ENCODE results near the gene GALNT2.

GALNT2 gene

DNA sequence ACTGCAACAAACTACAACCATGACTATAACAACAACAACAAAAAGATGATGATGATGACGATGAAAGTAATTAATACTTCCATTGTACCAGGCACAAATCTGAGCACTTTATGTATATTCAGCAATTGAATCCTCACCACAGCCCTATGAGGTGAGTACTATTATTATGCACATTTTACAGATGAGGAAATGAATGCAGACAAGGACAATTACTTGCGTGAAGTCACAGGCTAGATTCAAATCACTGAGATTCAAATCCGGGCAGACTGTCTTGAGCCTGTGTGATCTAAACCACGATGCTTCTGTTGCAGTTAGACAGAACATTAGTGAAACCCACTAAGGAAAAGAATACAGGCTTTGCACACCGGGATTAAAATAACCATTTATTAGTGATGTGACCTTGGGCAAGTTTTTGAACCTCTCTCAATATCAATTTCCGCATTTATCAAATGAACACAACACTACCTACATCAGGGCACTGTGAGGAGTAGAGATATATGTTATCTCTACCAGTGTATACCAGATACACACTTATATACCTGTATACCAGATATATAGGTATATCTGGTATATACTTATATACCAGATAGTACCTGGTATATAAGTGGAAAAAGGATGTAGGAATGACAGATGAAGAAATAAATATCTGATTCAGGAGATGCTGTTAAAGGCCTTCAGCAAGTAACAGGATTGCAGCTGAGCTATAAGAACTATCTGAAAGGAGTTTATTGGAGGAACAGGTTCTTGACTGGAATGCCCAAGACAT, 34.3 kb upstream of the GALNT2 start:
- Histone ChIP-seq H3K36me3 (ENCODE audit: control insufficient read depth in 2 of 2, insufficient read depth in 2 of 2, low read length in 2 of 2) (no peaks in the 10 kb centered on the region), H3K4me3 (ENCODE audit: low read length in 2 of 2) (no peak overlapping the region), H3K4me1 (ENCODE audit: control insufficient read depth, insufficient read depth, low read length) (no peaks in the 10 kb centered on the region), H3K9ac (ENCODE audit: low read length in 2 of 2) (no peak overlapping the region), H3K27ac (ENCODE audit: low read length) (no peak overlapping the region), H3K27me3 (ENCODE audit: control insufficient read depth in 1 of 2, insufficient read depth in 2 of 2, low read length in 2 of 2) (no peaks in the 10 kb centered on the region), H3K9me3 (ENCODE audit: control insufficient read depth in 2 of 2, low read length in 2 of 2) (no peaks in the 10 kb centered on the region)

DNA sequence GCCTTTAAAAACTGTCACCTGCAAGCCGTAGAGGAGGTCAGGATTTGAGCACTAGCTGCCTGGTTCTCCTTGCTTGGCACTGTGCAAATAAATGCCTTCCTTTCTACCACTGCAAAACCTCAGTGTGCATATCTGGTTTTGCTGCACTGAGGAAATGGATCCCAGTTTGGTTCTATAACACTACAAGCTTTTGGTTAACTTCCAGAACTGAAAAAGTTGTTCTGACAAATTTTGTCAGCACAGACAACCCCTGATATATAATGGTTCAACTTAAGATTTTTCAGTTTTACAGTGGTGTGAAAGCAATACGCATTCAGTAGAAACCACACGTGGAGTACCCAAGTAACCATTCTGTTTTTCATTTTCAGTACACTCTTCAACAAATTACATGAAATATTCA, 29.8 kb upstream of the GALNT2 start:
- no peak overlapping the region for H3K4me3 ChIP-seq (ENCODE audit: low read length in 2 of 2)
- H3K9ac ChIP-seq (ENCODE audit: low read length in 2 of 2), result no peak overlapping the region
- H3K36me3 ChIP-seq (ENCODE audit: control insufficient read depth in 2 of 2, insufficient read depth in 2 of 2, low read length in 2 of 2), result no peaks in the 10 kb centered on the region
- H3K27me3 ChIP-seq (ENCODE audit: control insufficient read depth in 1 of 2, insufficient read depth in 2 of 2, low read length in 2 of 2), result no peaks in the 10 kb centered on the region
- H3K27ac ChIP-seq (ENCODE audit: low read length), result no peak overlapping the region
- no peaks in the 10 kb centered on the region for H3K4me1 ChIP-seq (ENCODE audit: control insufficient read depth, insufficient read depth, low read length)
- no peaks in the 10 kb centered on the region for H3K9me3 ChIP-seq (ENCODE audit: control insufficient read depth in 2 of 2, low read length in 2 of 2)

DNA sequence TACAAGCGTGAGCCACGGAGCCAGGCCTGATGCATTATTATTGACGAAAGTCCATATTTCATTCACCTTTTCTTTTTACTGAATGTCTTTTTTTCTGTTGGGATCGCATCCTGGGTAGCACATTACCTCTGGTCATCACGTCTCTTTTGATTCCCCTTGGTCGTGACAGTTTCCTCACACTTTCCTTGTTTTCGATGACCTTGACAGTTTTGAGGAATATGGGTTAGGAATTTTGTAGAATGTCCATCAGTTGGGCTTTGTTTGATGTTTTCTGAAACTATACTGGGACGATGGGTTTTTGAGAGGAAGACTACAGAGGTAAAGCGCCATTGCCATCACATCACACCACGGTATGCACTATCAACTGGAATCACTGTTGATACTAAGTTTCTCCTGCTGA, 26.6 kb upstream of the GALNT2 start:
- Histone ChIP-seq H3K27ac (ENCODE audit: low read length) (no peak overlapping the region), H3K4me1 (ENCODE audit: control insufficient read depth, insufficient read depth, low read length) (no peaks in the 10 kb centered on the region), H3K9ac (ENCODE audit: low read length in 2 of 2) (no peak overlapping the region), H3K36me3 (ENCODE audit: control insufficient read depth in 2 of 2, insufficient read depth in 2 of 2, low read length in 2 of 2) (no peaks in the 10 kb centered on the region), H3K9me3 (ENCODE audit: control insufficient read depth in 2 of 2, low read length in 2 of 2) (no peaks in the 10 kb centered on the region), H3K4me3 (ENCODE audit: low read length in 2 of 2) (no peak overlapping the region), H3K27me3 (ENCODE audit: control insufficient read depth in 1 of 2, insufficient read depth in 2 of 2, low read length in 2 of 2) (no peaks in the 10 kb centered on the region)

DNA sequence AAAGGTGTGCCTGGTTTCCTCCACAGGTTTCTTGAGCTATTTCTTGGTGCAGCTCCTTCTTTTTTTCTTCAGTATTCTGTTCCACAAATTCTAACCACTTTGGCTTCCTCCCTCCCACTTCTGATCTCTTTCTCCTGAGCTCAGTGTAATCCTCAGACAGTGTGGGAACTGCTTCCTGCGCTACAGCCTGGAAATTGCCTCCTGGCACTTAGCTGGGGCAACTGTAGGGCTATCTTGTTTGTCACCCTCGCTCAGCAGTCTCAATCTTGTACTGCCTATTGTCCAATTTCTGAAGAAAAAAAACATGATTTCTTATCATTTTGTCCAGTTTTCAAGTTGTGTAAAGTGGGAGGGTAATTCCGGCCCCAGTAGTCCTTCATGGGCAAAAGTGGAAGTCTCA, 24.0 kb upstream of the GALNT2 start:
- H3K9me3 ChIP-seq (ENCODE audit: control insufficient read depth in 2 of 2, low read length in 2 of 2), result no peaks in the 10 kb centered on the region
- H3K9ac ChIP-seq (ENCODE audit: low read length in 2 of 2), result no peak overlapping the region

GRCh38 chr1:230044729-230045128, 22.3 kb upstream of the GALNT2 start:
- Histone ChIP-seq H3K27me3 (ENCODE audit: control insufficient read depth in 1 of 2, insufficient read depth in 2 of 2, low read length in 2 of 2) (no peaks in the 10 kb centered on the region), H3K9me3 (ENCODE audit: control insufficient read depth in 2 of 2, low read length in 2 of 2) (no peaks in the 10 kb centered on the region), H3K27ac (ENCODE audit: low read length) (no peak overlapping the region), H3K36me3 (ENCODE audit: control insufficient read depth in 2 of 2, insufficient read depth in 2 of 2, low read length in 2 of 2) (no peaks in the 10 kb centered on the region), H3K4me1 (ENCODE audit: control insufficient read depth, insufficient read depth, low read length) (no peaks in the 10 kb centered on the region), H3K4me3 (ENCODE audit: low read length in 2 of 2) (no peak overlapping the region), H3K9ac (ENCODE audit: low read length in 2 of 2) (no peak overlapping the region)

More for the DNA sequence above, 24.0 kb upstream of the GALNT2 start:
- Histone ChIP-seq H3K27ac (ENCODE audit: low read length) (no peak overlapping the region), H3K4me1 (ENCODE audit: control insufficient read depth, insufficient read depth, low read length) (no peaks in the 10 kb centered on the region), H3K27me3 (ENCODE audit: control insufficient read depth in 1 of 2, insufficient read depth in 2 of 2, low read length in 2 of 2) (no peaks in the 10 kb centered on the region), H3K4me3 (ENCODE audit: low read length in 2 of 2) (no peak overlapping the region), H3K36me3 (ENCODE audit: control insufficient read depth in 2 of 2, insufficient read depth in 2 of 2, low read length in 2 of 2) (no peaks in the 10 kb centered on the region)

DNA sequence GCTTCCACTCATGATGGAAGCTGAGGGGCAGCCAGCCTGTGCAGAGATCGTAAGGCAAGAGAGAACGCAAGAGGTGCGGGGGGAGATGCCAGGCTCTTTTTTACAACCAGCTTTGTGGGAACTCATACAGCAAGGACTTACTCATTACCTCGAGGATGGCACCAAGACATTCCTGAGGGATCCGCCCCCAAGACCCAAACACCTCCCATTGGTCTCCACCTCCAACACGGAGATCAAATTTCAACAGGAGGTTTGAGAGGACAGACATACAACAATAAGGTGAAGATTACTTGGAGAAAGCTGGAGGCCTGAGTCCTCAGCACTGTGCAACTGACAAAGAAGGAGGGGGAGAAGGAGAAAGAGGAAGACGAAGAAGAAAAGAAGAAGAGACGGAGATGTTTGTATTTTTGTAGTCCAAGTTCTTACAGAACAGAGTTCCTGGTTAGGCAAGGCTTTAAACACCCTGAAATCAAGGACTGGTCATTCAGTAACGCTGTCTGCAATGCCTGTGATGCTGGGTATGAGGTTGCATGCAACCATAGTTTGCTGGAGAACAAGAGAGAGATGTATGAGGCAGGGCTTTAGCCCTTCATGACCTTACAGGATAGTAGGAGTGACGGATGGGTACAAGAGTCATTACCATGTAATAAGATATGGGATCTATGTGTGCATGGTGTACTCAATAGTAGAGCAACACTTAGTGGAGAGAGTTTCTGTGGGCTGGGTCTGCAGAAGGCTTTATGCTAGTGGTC, 19.7 kb upstream of the GALNT2 start:
- no peaks in the 10 kb centered on the region for H3K9me3 ChIP-seq (ENCODE audit: control insufficient read depth in 2 of 2, low read length in 2 of 2)
- H3K36me3 ChIP-seq (ENCODE audit: control insufficient read depth in 2 of 2, insufficient read depth in 2 of 2, low read length in 2 of 2), result no peaks in the 10 kb centered on the region
- no peak overlapping the region for H3K27ac ChIP-seq (ENCODE audit: low read length)
- H3K9ac ChIP-seq (ENCODE audit: low read length in 2 of 2), result no peak overlapping the region
- peaks cover 0 to 2% of the 10 kb centered on the region in 2 donors for H3K27me3 ChIP-seq (ENCODE audit: control insufficient read depth in 1 of 2, insufficient read depth in 2 of 2, low read length in 2 of 2)
- H3K4me3 ChIP-seq (ENCODE audit: low read length in 2 of 2), result no peak overlapping the region
- no peaks in the 10 kb centered on the region for H3K4me1 ChIP-seq (ENCODE audit: control insufficient read depth, insufficient read depth, low read length)

DNA sequence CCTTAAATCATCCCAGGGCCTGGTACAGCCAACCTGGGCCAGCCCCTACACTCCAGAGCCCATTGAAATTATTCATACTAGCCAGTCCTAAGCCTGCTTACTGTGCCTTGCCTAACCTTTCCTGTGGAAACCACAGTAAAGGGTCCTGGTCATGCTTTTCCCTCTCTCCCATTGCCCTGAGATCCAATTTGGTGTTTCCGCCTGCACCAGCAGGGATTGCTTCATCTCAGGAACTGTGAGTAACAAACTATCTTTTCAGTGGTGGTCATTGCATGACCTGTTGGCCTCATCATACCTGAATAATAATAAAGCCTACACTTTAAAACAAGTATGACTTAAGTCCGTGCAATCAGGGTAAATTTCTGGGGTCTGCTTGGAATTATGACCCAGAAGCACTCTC, 18.7 kb upstream of the GALNT2 start:
- Histone ChIP-seq H3K27ac (ENCODE audit: low read length) (no peak overlapping the region), H3K9ac (ENCODE audit: low read length in 2 of 2) (no peak overlapping the region), H3K9me3 (ENCODE audit: control insufficient read depth in 2 of 2, low read length in 2 of 2) (no peaks in the 10 kb centered on the region)

DNA sequence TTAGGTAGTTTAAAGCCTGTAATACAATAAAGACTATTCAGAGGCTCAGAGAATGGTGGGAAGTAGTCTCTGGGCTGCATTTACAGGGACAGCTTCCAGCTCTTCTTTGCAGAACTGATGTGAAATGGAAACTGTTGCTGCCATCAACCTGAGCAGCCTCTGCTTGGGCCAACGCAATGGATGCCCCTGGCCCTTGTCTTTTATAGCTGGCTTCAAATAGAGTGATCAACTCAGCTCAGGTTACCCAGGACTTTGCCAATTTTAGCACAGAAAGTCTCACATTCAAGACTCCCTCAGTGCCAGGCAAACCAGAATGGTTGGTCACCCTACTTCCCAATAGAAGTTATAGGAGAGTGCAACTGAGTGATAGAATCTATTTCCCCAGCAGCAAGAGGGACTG, 18.1 kb upstream of the GALNT2 start:
- no peak overlapping the region for H3K27ac ChIP-seq (ENCODE audit: low read length)
- H3K27me3 ChIP-seq (ENCODE audit: control insufficient read depth in 1 of 2, insufficient read depth in 2 of 2, low read length in 2 of 2), result peaks cover 0 to 2% of the 10 kb centered on the region in 2 donors
- H3K36me3 ChIP-seq (ENCODE audit: control insufficient read depth in 2 of 2, insufficient read depth in 2 of 2, low read length in 2 of 2), result no peaks in the 10 kb centered on the region
- H3K4me3 ChIP-seq (ENCODE audit: low read length in 2 of 2), result no peak overlapping the region
- H3K9ac ChIP-seq (ENCODE audit: low read length in 2 of 2), result no peak overlapping the region
- H3K9me3 ChIP-seq (ENCODE audit: control insufficient read depth in 2 of 2, low read length in 2 of 2), result no peaks in the 10 kb centered on the region
- H3K4me1 ChIP-seq (ENCODE audit: control insufficient read depth, insufficient read depth, low read length), result no peaks in the 10 kb centered on the region

More for the DNA sequence above, 18.7 kb upstream of the GALNT2 start:
- Histone ChIP-seq H3K36me3 (ENCODE audit: control insufficient read depth in 2 of 2, insufficient read depth in 2 of 2, low read length in 2 of 2) (no peaks in the 10 kb centered on the region), H3K4me1 (ENCODE audit: control insufficient read depth, insufficient read depth, low read length) (no peaks in the 10 kb centered on the region), H3K27me3 (ENCODE audit: control insufficient read depth in 1 of 2, insufficient read depth in 2 of 2, low read length in 2 of 2) (peaks cover 0 to 2% of the 10 kb centered on the region in 2 donors), H3K4me3 (ENCODE audit: low read length in 2 of 2) (no peak overlapping the region)

DNA sequence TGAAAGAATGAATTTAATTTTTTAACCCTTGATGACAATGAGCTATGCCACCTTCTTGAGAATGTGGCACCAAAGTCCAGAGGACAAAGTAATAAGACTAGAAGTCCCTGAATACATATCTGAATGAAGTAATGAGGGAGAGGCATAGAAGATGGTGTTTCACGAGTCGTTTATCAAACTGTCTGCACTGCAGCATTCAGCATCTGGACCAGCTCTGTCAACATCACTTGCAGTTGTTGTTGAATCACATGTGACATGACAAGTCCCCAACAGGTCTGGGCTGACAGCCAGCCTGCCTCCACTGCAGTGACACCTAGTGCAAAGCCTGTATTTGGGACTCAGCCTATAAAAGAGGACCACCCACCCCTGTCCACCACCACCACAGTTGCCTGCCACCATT, 17.3 kb upstream of the GALNT2 start:
- Histone ChIP-seq H3K36me3 (ENCODE audit: control insufficient read depth in 2 of 2, insufficient read depth in 2 of 2, low read length in 2 of 2) (no peaks in the 10 kb centered on the region), H3K27me3 (ENCODE audit: control insufficient read depth in 1 of 2, insufficient read depth in 2 of 2, low read length in 2 of 2) (peaks cover 0 to 2% of the 10 kb centered on the region in 2 donors), H3K4me3 (ENCODE audit: low read length in 2 of 2) (no peak overlapping the region), H3K27ac (ENCODE audit: low read length) (no peak overlapping the region), H3K9ac (ENCODE audit: low read length in 2 of 2) (no peak overlapping the region), H3K9me3 (ENCODE audit: control insufficient read depth in 2 of 2, low read length in 2 of 2) (no peaks in the 10 kb centered on the region), H3K4me1 (ENCODE audit: control insufficient read depth, insufficient read depth, low read length) (no peaks in the 10 kb centered on the region)

GRCh38 chr1:230050973-230051735, 15.9 kb upstream of the GALNT2 start:
- Histone ChIP-seq H3K27me3 (ENCODE audit: control insufficient read depth in 1 of 2, insufficient read depth in 2 of 2, low read length in 2 of 2) (peaks cover 0 to 2% of the 10 kb centered on the region in 2 donors), H3K36me3 (ENCODE audit: control insufficient read depth in 2 of 2, insufficient read depth in 2 of 2, low read length in 2 of 2) (no peaks in the 10 kb centered on the region), H3K4me3 (ENCODE audit: low read length in 2 of 2) (no peak overlapping the region), H3K9me3 (ENCODE audit: control insufficient read depth in 2 of 2, low read length in 2 of 2) (no peaks in the 10 kb centered on the region), H3K9ac (ENCODE audit: low read length in 2 of 2) (no peak overlapping the region), H3K27ac (ENCODE audit: low read length) (no peak overlapping the region), H3K4me1 (ENCODE audit: control insufficient read depth, insufficient read depth, low read length) (no peaks in the 10 kb centered on the region)

All from stomach smooth muscle (tissue), 2 donors.